ENCODE measurements around the gene CPA2. TPM values are rescaled to one million over a fixed set of nuclear protein-coding genes. Genes with fewer than 3 reads are reported as not detected.
"Not testable (repeated sequence)": the region's sequence is repeated elsewhere in the genome, so short reads cannot be mapped to it uniquely, and the experiment has no call there.

CPA2 gene
- total RNA-seq, 3 donors from 2014 or later: 0.22 to 2.6 (median 2.1) TPM

DNA sequence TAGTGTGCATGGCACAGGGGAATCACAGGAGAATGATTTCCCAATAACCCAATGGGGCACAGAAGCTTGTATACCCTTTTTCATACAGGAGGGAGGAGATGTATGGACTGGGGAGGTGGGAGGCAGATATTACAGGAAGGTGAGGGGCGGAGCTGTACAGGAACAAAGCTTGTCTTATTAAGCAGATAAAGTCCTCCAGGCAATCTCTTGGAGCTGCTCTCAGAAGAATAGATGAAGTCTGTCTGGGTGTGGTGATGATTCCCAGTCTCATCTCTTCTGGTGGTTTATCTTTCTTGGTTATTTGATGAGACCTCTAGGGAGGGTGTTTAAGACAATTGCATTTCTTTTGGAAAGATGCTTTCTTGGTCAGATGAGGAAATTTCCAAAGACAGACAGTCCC, 52.9 kb downstream of the CPA2 start:
- Histone ChIP-seq H3K9me3 (no peaks in the 10 kb centered on the region), H3K4me1 (ENCODE audit: low read depth) (no peaks in the 10 kb centered on the region), H3K4me3 (no peak overlapping the region), H3K36me3 (ENCODE audit: low read depth) (no peaks in the 10 kb centered on the region)
- TF ChIP-seq, protein P1, sequence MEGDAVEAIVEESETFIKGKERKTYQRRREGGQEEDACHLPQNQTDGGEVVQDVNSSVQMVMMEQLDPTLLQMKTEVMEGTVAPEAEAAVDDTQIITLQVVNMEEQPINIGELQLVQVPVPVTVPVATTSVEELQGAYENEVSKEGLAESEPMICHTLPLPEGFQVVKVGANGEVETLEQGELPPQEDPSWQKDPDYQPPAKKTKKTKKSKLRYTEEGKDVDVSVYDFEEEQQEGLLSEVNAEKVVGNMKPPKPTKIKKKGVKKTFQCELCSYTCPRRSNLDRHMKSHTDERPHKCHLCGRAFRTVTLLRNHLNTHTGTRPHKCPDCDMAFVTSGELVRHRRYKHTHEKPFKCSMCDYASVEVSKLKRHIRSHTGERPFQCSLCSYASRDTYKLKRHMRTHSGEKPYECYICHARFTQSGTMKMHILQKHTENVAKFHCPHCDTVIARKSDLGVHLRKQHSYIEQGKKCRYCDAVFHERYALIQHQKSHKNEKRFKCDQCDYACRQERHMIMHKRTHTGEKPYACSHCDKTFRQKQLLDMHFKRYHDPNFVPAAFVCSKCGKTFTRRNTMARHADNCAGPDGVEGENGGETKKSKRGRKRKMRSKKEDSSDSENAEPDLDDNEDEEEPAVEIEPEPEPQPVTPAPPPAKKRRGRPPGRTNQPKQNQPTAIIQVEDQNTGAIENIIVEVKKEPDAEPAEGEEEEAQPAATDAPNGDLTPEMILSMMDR (IDR thresholded peaks at IDR 0.05): no peak
- DNase-seq: no peak
- intact Hi-C loops (cut with DNase I, micrococcal nuclease): no loop called here
- no peak for ATAC-seq

DNA sequence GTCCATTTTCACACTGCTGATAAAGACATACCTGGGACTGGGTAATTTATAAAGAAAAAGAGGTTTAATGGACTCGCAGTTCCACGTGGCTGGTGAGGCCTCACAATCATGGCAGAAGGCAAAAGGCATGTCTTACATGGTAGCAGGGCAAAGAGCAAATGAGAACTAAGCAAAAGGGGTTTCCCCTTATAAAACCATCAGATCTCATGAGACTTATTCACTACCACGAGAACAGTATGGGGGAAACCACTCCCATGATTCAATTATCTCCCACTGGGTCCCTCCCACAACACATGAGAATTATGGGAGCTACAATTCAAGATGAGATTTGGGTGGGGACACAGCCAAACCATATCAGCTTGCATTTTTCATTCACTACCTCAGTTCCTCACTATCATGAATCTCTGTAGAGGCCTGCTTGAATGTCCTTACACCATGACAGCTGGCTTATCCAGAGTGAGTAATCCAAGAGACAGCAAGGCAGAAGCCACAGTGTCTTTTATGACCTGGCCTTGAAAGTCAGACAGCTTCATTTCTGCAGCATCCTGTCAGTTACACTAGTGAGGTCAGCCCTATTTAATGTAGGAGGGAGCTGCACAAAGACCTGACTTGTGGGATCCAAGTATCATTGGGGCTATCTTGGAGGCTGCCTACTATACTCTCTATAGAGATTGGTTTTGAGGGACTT, 55.0 kb downstream of the CPA2 start:
- DNase-seq; intact Hi-C loops (cut with DNase I, micrococcal nuclease); ATAC-seq; H3K9me3 ChIP-seq; H3K4me1 ChIP-seq (ENCODE audit: low read depth); H3K36me3 ChIP-seq (ENCODE audit: low read depth); H3K4me3 ChIP-seq: not testable (repeated sequence)

GRCh38 chr7:130322615-130323014, 56.0 kb downstream of the CPA2 start:
- no peaks in the 10 kb centered on the region for H3K4me1 ChIP-seq (ENCODE audit: low read depth)
- DNase-seq (no peak), ATAC-seq (no peak)
- no peaks in the 10 kb centered on the region for H3K36me3 ChIP-seq (ENCODE audit: low read depth)
- intact Hi-C loops (cut with DNase I, micrococcal nuclease): no loop called here
- H3K4me3 ChIP-seq: no peak overlapping the region
- TF ChIP-seq, protein P1 (IDR thresholded peaks at IDR 0.05): no peak
- no peaks in the 10 kb centered on the region for H3K9me3 ChIP-seq

GRCh38 chr7:130324306-130324943, 57.8 kb downstream of the CPA2 start:
- intact Hi-C loops (cut with DNase I, micrococcal nuclease): no loop called here
- no peak overlapping the region for H3K4me3 ChIP-seq
- TF ChIP-seq, protein P1 (IDR thresholded peaks at IDR 0.05): no peak
- DNase-seq: no peak
- no peaks in the 10 kb centered on the region for H3K36me3 ChIP-seq (ENCODE audit: low read depth)
- ATAC-seq: no peak
- H3K4me1 ChIP-seq (ENCODE audit: low read depth): no peaks in the 10 kb centered on the region
- no peaks in the 10 kb centered on the region for H3K9me3 ChIP-seq

- intact Hi-C loops (cut with DNase I, micrococcal nuclease): no loop called here
- TF ChIP-seq, protein P1 (IDR thresholded peaks at IDR 0.05): no peak
- Histone ChIP-seq H3K4me1 (ENCODE audit: low read depth) (no peaks in the 10 kb centered on the region), H3K9me3 (no peaks in the 10 kb centered on the region), H3K36me3 (ENCODE audit: low read depth) (no peaks in the 10 kb centered on the region), H3K4me3 (no peak overlapping the region)
- no peak for ATAC-seq
- no peak for DNase-seq
Observed at GRCh38 chr7:130329681-130330080, 63.0 kb downstream of the CPA2 start.

DNA sequence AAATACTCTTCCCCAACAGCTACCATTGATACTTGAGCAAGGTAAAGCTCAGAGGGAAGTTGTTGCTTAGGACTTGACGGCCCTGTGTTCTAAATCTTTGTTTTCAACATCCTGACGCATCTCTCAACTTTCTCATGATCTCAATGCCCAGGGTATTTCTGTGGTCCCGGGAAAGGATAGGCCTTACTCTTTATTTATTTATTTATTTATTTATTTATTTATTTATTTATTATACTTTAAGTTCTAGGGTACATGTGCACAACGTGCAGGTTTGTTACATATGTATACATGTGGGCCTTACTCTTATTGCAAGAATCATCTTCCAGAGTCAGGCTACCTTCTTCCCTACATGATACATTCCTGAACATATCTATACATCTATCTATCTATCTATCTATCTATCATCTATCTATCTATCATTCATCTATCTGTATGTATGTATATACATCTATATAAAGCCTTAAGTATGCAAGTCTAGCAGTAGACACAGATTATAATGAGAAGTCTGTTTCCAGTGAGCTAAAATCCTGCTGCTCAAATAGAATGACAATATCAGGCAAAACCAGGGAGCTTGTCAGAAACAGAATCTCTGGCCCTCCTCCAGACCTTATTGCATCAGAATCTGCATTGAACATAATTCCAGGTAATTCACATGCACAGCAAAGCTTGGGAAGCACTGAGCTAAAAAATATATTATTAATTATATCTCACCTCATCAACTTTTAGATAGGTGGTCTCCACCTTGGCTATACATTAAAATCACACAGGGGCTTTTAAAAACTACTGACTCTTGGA, 65.8 kb downstream of the CPA2 start:
- H3K9me3 ChIP-seq: no peaks in the 10 kb centered on the region
- DNase-seq: no peak
- TF ChIP-seq, protein P1 (IDR thresholded peaks at IDR 0.05): no peak
- no peak overlapping the region for H3K4me3 ChIP-seq
- no peak for ATAC-seq
- no peaks in the 10 kb centered on the region for H3K36me3 ChIP-seq (ENCODE audit: low read depth)
- H3K4me1 ChIP-seq (ENCODE audit: low read depth): no peaks in the 10 kb centered on the region
- intact Hi-C loops (cut with DNase I, micrococcal nuclease): no loop called here
